ENCODE data around the gene AKAP8.
A peak's percentile ranks its signal among the peaks of the same experiment; 100 is the strongest.
"Not testable (repeated sequence)": the region's sequence is repeated elsewhere in the genome, so short reads cannot be mapped to it uniquely, and the experiment has no call there.

The AKAP8 gene

GRCh38 chr19:15337202-15337601 is 42.4 kb downstream of the AKAP8 start:
- peaks cover 11% of the 10 kb centered on the region for H3K4me1 ChIP-seq (ENCODE audit: control insufficient read depth, insufficient read depth, low read depth, low read length)
- no peak overlapping the region for H2AK5ac ChIP-seq (ENCODE audit: low read length, severe bottlenecking)

GRCh38 chr19:15335992-15336391 is 43.6 kb downstream of the AKAP8 start:
- H3K4me3 ChIP-seq (ENCODE audit: insufficient read depth in 1 of 2, low read depth in 1 of 2, low read length in 2 of 2); H4K91ac ChIP-seq (ENCODE audit: low read length); H2AFZ ChIP-seq (ENCODE audit: low read depth, low read length); H2BK5ac ChIP-seq (ENCODE audit: low read depth, low read length, poor library complexity, severe bottlenecking); H2AK5ac ChIP-seq (ENCODE audit: low read length, severe bottlenecking); H3K4ac ChIP-seq (ENCODE audit: low read depth in 1 of 2, low read length in 2 of 2); H2BK12ac ChIP-seq (ENCODE audit: low read length in 2 of 2); H3K9me3 ChIP-seq (ENCODE audit: control insufficient read depth, low read length); H4K8ac ChIP-seq (ENCODE audit: low read length); H3K4me2 ChIP-seq (ENCODE audit: low read length, poor library complexity, severe bottlenecking); H3K27me3 ChIP-seq (ENCODE audit: control insufficient read depth in 1 of 2, insufficient read depth in 1 of 2, low read length in 2 of 2); H3K18ac ChIP-seq (ENCODE audit: low read depth in 1 of 2, low read length in 2 of 2); H2BK15ac ChIP-seq (ENCODE audit: low read depth, poor library complexity, severe bottlenecking); H3K14ac ChIP-seq (ENCODE audit: low read length in 2 of 2); H3K36me3 ChIP-seq (ENCODE audit: control insufficient read depth in 1 of 2, insufficient read depth in 2 of 2, low read depth in 1 of 2, low read length in 2 of 2); DNase-seq; H3K27ac ChIP-seq (ENCODE audit: low read length, poor library complexity, severe bottlenecking); H2BK120ac ChIP-seq (ENCODE audit: low read depth, low read length); H3K23ac ChIP-seq (ENCODE audit: low read length in 2 of 2): not testable (repeated sequence)
- peak overlapping the region; percentile 82 for H3K9ac ChIP-seq (ENCODE audit: low read length)
- WGBS: 82% methylated on average over 6 of the region's 7 CpGs
- peaks cover 24% of the 10 kb centered on the region for H3K79me1 ChIP-seq (replicated peaks; ENCODE audit: low read length, poor library complexity, severe bottlenecking)
- peaks cover 11% of the 10 kb centered on the region for H3K4me1 ChIP-seq (ENCODE audit: control insufficient read depth, insufficient read depth, low read depth, low read length)

More at GRCh38 chr19:15337202-15337601, 42.4 kb downstream of the AKAP8 start:
- 62% methylated on average over 6 of the region's 8 CpGs for WGBS
- Histone ChIP-seq H2AFZ (ENCODE audit: low read depth, low read length) (no peak overlapping the region), H3K9me3 (ENCODE audit: control insufficient read depth, low read length) (no peaks in the 10 kb centered on the region), H3K9ac (ENCODE audit: low read length) (peak overlapping the region; percentile 82), H3K23ac (ENCODE audit: low read length in 2 of 2) (no peak overlapping the region), H2BK12ac (ENCODE audit: low read length in 2 of 2) (no peak overlapping the region), H2BK120ac (ENCODE audit: low read depth, low read length) (no peak overlapping the region), H2BK5ac (ENCODE audit: low read depth, low read length, poor library complexity, severe bottlenecking) (no peak overlapping the region), H3K14ac (ENCODE audit: low read length in 2 of 2) (no peak overlapping the region), H3K27ac (ENCODE audit: low read length, poor library complexity, severe bottlenecking) (no peak overlapping the region), H3K18ac (ENCODE audit: low read depth in 1 of 2, low read length in 2 of 2) (no peak overlapping the region), H3K4me3 (ENCODE audit: insufficient read depth in 1 of 2, low read depth in 1 of 2, low read length in 2 of 2) (peak overlapping the region in 1 of 2 experiments; percentile 33), H3K4me2 (ENCODE audit: low read length, poor library complexity, severe bottlenecking) (no peak overlapping the region), H2BK15ac (ENCODE audit: low read depth, poor library complexity, severe bottlenecking) (no peak overlapping the region), H3K79me1 (replicated peaks; ENCODE audit: low read length, poor library complexity, severe bottlenecking) (peaks cover 24% of the 10 kb centered on the region), H4K8ac (ENCODE audit: low read length) (no peak overlapping the region), H4K91ac (ENCODE audit: low read length) (no peak overlapping the region), H3K36me3 (ENCODE audit: control insufficient read depth in 1 of 2, insufficient read depth in 2 of 2, low read depth in 1 of 2, low read length in 2 of 2) (peaks cover 0 to 4% of the 10 kb centered on the region in 2 experiments), H3K4ac (ENCODE audit: low read depth in 1 of 2, low read length in 2 of 2) (no peak overlapping the region), H3K27me3 (ENCODE audit: control insufficient read depth in 1 of 2, insufficient read depth in 1 of 2, low read length in 2 of 2) (no peaks in the 10 kb centered on the region)
- peak; percentile 81 for DNase-seq

GRCh38 chr19:15332311-15332996 is 47.1 kb downstream of the AKAP8 start, which contains the start of gene BRD4:
Gene BRD4, minus strand, starts transcription at chr19:15332539. Its CDS starts 59,440 bp downstream, at chr19:15273099.
- Histone ChIP-seq H3K4me1 (ENCODE audit: control insufficient read depth, insufficient read depth, low read depth, low read length) (peaks cover 14% of the 10 kb centered on the region), H3K23ac (ENCODE audit: low read length in 2 of 2) (peak within 1 kb of the TSS; percentile 79 to 100), H3K27ac (ENCODE audit: low read length, poor library complexity, severe bottlenecking) (peak within 1 kb of the TSS; percentile 51), H3K9me3 (ENCODE audit: control insufficient read depth, low read length) (no peaks in the 10 kb centered on the region), H3K79me1 (replicated peaks; ENCODE audit: low read length, poor library complexity, severe bottlenecking) (peaks cover 12% of the 10 kb centered on the region), H3K27me3 (ENCODE audit: control insufficient read depth in 1 of 2, insufficient read depth in 1 of 2, low read length in 2 of 2) (no peaks in the 10 kb centered on the region), H3K36me3 (ENCODE audit: control insufficient read depth in 1 of 2, insufficient read depth in 2 of 2, low read depth in 1 of 2, low read length in 2 of 2) (no peaks in the 10 kb centered on the region), H3K4me2 (ENCODE audit: low read length, poor library complexity, severe bottlenecking) (peak within 1 kb of the TSS; percentile 99), H3K14ac (ENCODE audit: low read length in 2 of 2) (peak within 1 kb of the TSS; percentile 92 to 100), H2BK5ac (ENCODE audit: low read depth, low read length, poor library complexity, severe bottlenecking) (peak within 1 kb of the TSS; percentile 90), H2AK5ac (ENCODE audit: low read length, severe bottlenecking) (peak within 1 kb of the TSS; percentile 13), H2BK120ac (ENCODE audit: low read depth, low read length) (peak within 1 kb of the TSS; percentile 94), H2BK15ac (ENCODE audit: low read depth, poor library complexity, severe bottlenecking) (peak within 1 kb of the TSS; percentile 83), H3K4ac (ENCODE audit: low read depth in 1 of 2, low read length in 2 of 2) (peak within 1 kb of the TSS; percentile 94 to 98), H3K18ac (ENCODE audit: low read depth in 1 of 2, low read length in 2 of 2) (peak within 1 kb of the TSS; percentile 98 to 99), H3K9ac (ENCODE audit: low read length) (peak within 1 kb of the TSS; percentile 98), H3K4me3 (ENCODE audit: insufficient read depth in 1 of 2, low read depth in 1 of 2, low read length in 2 of 2) (peak within 1 kb of the TSS; percentile 98 to 100), H4K91ac (ENCODE audit: low read length) (peak within 1 kb of the TSS; percentile 90), H4K8ac (ENCODE audit: low read length) (peak within 1 kb of the TSS; percentile 94), H2BK12ac (ENCODE audit: low read length in 2 of 2) (peak within 1 kb of the TSS; percentile 49 to 89), H2AFZ (ENCODE audit: low read depth, low read length) (peak within 1 kb of the TSS; percentile 85)
- peak; percentile 59 for DNase-seq
- under 1% methylated on average over 44 of the region's 81 CpGs for WGBS

- H2AFZ ChIP-seq (ENCODE audit: low read depth, low read length): peak overlapping the region; percentile 85
- H3K79me1 ChIP-seq (replicated peaks; ENCODE audit: low read length, poor library complexity, severe bottlenecking): peaks cover 12% of the 10 kb centered on the region
- no peaks in the 10 kb centered on the region for H3K27me3 ChIP-seq (ENCODE audit: control insufficient read depth in 1 of 2, insufficient read depth in 1 of 2, low read length in 2 of 2)
- DNase-seq: peak; percentile 55
- H3K36me3 ChIP-seq (ENCODE audit: control insufficient read depth in 1 of 2, insufficient read depth in 2 of 2, low read depth in 1 of 2, low read length in 2 of 2): no peaks in the 10 kb centered on the region
- peak overlapping the region; percentile 95 for H3K4me2 ChIP-seq (ENCODE audit: low read length, poor library complexity, severe bottlenecking)
- peak overlapping the region; percentile 13 for H2AK5ac ChIP-seq (ENCODE audit: low read length, severe bottlenecking)
- H2BK5ac ChIP-seq (ENCODE audit: low read depth, low read length, poor library complexity, severe bottlenecking): peak overlapping the region; percentile 90
- H3K4ac ChIP-seq (ENCODE audit: low read depth in 1 of 2, low read length in 2 of 2): peak overlapping the region; percentile 92 to 94
- H3K18ac ChIP-seq (ENCODE audit: low read depth in 1 of 2, low read length in 2 of 2): peak overlapping the region; percentile 98 to 99
- H2BK12ac ChIP-seq (ENCODE audit: low read length in 2 of 2): peak overlapping the region; percentile 49 to 89
- peak overlapping the region; percentile 94 for H2BK120ac ChIP-seq (ENCODE audit: low read depth, low read length)
- peak overlapping the region; percentile 94 for H4K8ac ChIP-seq (ENCODE audit: low read length)
- H3K4me3 ChIP-seq (ENCODE audit: insufficient read depth in 1 of 2, low read depth in 1 of 2, low read length in 2 of 2): peak overlapping the region; percentile 97 to 100
- H3K9me3 ChIP-seq (ENCODE audit: control insufficient read depth, low read length): no peaks in the 10 kb centered on the region
- peak overlapping the region; percentile 82 for H2BK15ac ChIP-seq (ENCODE audit: low read depth, poor library complexity, severe bottlenecking)
- peak overlapping the region; percentile 51 for H3K27ac ChIP-seq (ENCODE audit: low read length, poor library complexity, severe bottlenecking)
- H3K4me1 ChIP-seq (ENCODE audit: control insufficient read depth, insufficient read depth, low read depth, low read length): peaks cover 16% of the 10 kb centered on the region
- under 1% methylated on average over 61 of the region's 122 CpGs for WGBS
- H3K23ac ChIP-seq (ENCODE audit: low read length in 2 of 2): peak overlapping the region; percentile 51 to 100
- H4K91ac ChIP-seq (ENCODE audit: low read length): peak overlapping the region; percentile 90
- H3K14ac ChIP-seq (ENCODE audit: low read length in 2 of 2): peak overlapping the region; percentile 92 to 100
- H3K9ac ChIP-seq (ENCODE audit: low read length): peak overlapping the region; percentile 98
Measured at GRCh38 chr19:15331419-15332310, 47.9 kb downstream of the AKAP8 start.
